ENCODE measurements around the gene KDM3B. TPM values are rescaled to one million over a fixed set of nuclear protein-coding genes. Genes with fewer than 3 reads are reported as not detected.
"Not testable (repeated sequence)": the region's sequence is repeated elsewhere in the genome, so short reads cannot be mapped to it uniquely, and the experiment has no call there.

Gene KDM3B
- total RNA-seq, 1 experiment from 2014 or later, result 89.2 TPM

GRCh38 chr5:138472353-138472752, 119.9 kb downstream of the KDM3B start:
- H3K9me3 Mint-ChIP-seq, result peaks cover 0 to 2% of the 10 kb centered on the region in 2 experiments; a peak in 2 of 5 replicates
- no peak for TF ChIP-seq CTCF (conservative IDR thresholded peaks at IDR 0.05)
- peaks cover 8 to 17% (median 16%) of the 10 kb centered on the region in 3 experiments for H3K36me3 Mint-ChIP-seq (ENCODE audit: insufficient read depth in 1 of 3, low read depth in 3 of 3)

GRCh38 chr5:138473151-138473550, 120.7 kb downstream of the KDM3B start:
- H3K9me3 ChIP-seq (ENCODE audit: control insufficient read depth, low read depth, low read length); H2BK120ac ChIP-seq (ENCODE audit: low read depth, low read length, poor library complexity, severe bottlenecking); H4K5ac ChIP-seq (ENCODE audit: insufficient read length, low read depth, low read length); H3K79me1 ChIP-seq (ENCODE audit: insufficient read depth, low read depth, low read length, poor library complexity, severe bottlenecking); H3K4ac ChIP-seq (ENCODE audit: low read depth, low read length); H3K27ac ChIP-seq (ENCODE audit: insufficient read length, low read depth, low read length); H3T11ph ChIP-seq (ENCODE audit: low read length); H2BK12ac ChIP-seq (ENCODE audit: insufficient read length, low read depth, low read length); H4K8ac ChIP-seq (replicated peaks; ENCODE audit: insufficient read length, low read depth, low read length); H3K18ac ChIP-seq (ENCODE audit: insufficient read length, low read depth, low read length); DNase-seq; H3K27ac Mint-ChIP-seq; H3K4me2 ChIP-seq (ENCODE audit: insufficient read depth, insufficient read length, low read length); H2AK5ac ChIP-seq (ENCODE audit: insufficient read length, low read length); H2AFZ ChIP-seq (ENCODE audit: low read length); H2BK15ac ChIP-seq (ENCODE audit: low read depth, low read length); H2BK20ac ChIP-seq (ENCODE audit: low read depth, low read length, poor library complexity, severe bottlenecking); H3K14ac ChIP-seq (ENCODE audit: insufficient read depth, low read length); H3K36me3 Mint-ChIP-seq (ENCODE audit: insufficient read depth in 1 of 3, low read depth in 3 of 3); H4K20me1 ChIP-seq (ENCODE audit: control insufficient read depth, insufficient read depth, insufficient read length); H3K27me3 ChIP-seq (ENCODE audit: insufficient read depth, low read length); H3K56ac ChIP-seq (ENCODE audit: insufficient read length, low read depth, low read length); H3K9ac ChIP-seq (ENCODE audit: extremely low read depth, insufficient read length, low read length); H2BK5ac ChIP-seq (ENCODE audit: insufficient read length, low read length); H3K9me3 Mint-ChIP-seq; H3K4me1 ChIP-seq (ENCODE audit: insufficient read depth, low read length); H3K23ac ChIP-seq (ENCODE audit: insufficient read length, low read depth, low read length); H4K91ac ChIP-seq (ENCODE audit: insufficient read length, low read depth, low read length); H3K27me3 Mint-ChIP-seq (ENCODE audit: low read depth); H3K23me2 ChIP-seq (ENCODE audit: insufficient read length, low read depth, low read length, poor library complexity, severe bottlenecking); H3K79me2 ChIP-seq (ENCODE audit: insufficient read depth, low read length); H3K4me3 Mint-ChIP-seq: not testable (repeated sequence)
- whole genome bisulfite sequencing (ENCODE audit: extremely low coverage, insufficient read length, low lambda C conversion rate), result no CpG with 5 or more reads among the region's 5 CpGs
- peaks cover 14 to 17% of the 10 kb centered on the region in 2 experiments for H3K4me1 Mint-ChIP-seq

More at GRCh38 chr5:138472353-138472752, 119.9 kb downstream of the KDM3B start:
- Histone ChIP-seq H2AFZ (ENCODE audit: low read length) (peak overlapping the region; percentile 95), H3T11ph (ENCODE audit: low read length) (no peak overlapping the region), H2BK12ac (ENCODE audit: insufficient read length, low read depth, low read length) (no peak overlapping the region), H4K20me1 (ENCODE audit: control insufficient read depth, insufficient read depth, insufficient read length) (no peaks in the 10 kb centered on the region), H2BK5ac (ENCODE audit: insufficient read length, low read length) (no peak overlapping the region), H3K23me2 (ENCODE audit: insufficient read length, low read depth, low read length, poor library complexity, severe bottlenecking) (no peaks in the 10 kb centered on the region), H2AK5ac (ENCODE audit: insufficient read length, low read length) (no peak overlapping the region), H2BK20ac (ENCODE audit: low read depth, low read length, poor library complexity, severe bottlenecking) (no peak overlapping the region), H3K56ac (ENCODE audit: insufficient read length, low read depth, low read length) (no peak overlapping the region), H3K4me1 (ENCODE audit: insufficient read depth, low read length) (0 out of 2 replicates have a peak, but pooled peaks cover 1% of the 10 kb centered on the region), H3K79me2 (ENCODE audit: insufficient read depth, low read length) (no peaks in the 10 kb centered on the region), H3K79me1 (ENCODE audit: insufficient read depth, low read depth, low read length, poor library complexity, severe bottlenecking) (no peaks in the 10 kb centered on the region), H3K18ac (ENCODE audit: insufficient read length, low read depth, low read length) (no peak overlapping the region), H3K4ac (ENCODE audit: low read depth, low read length) (no peak overlapping the region), H3K9me3 (ENCODE audit: control insufficient read depth, low read depth, low read length) (no peaks in the 10 kb centered on the region), H3K14ac (ENCODE audit: insufficient read depth, low read length) (no peak overlapping the region), H4K5ac (ENCODE audit: insufficient read length, low read depth, low read length) (no peak overlapping the region), H2BK120ac (ENCODE audit: low read depth, low read length, poor library complexity, severe bottlenecking) (no peak overlapping the region), H3K23ac (ENCODE audit: insufficient read length, low read depth, low read length) (no peak overlapping the region), H4K8ac (replicated peaks; ENCODE audit: insufficient read length, low read depth, low read length) (no peak overlapping the region), H3K9ac (ENCODE audit: extremely low read depth, insufficient read length, low read length) (no peak overlapping the region), H3K4me2 (ENCODE audit: insufficient read depth, insufficient read length, low read length) (no peak overlapping the region), H3K27ac (ENCODE audit: insufficient read length, low read depth, low read length) (no peak overlapping the region), H4K91ac (ENCODE audit: insufficient read length, low read depth, low read length) (no peak overlapping the region), H2BK15ac (ENCODE audit: low read depth, low read length) (no peak overlapping the region), H3K27me3 (ENCODE audit: insufficient read depth, low read length) (no peaks in the 10 kb centered on the region)
- peak overlapping the region in 1 of 3 experiments; percentile 76; a peak in 3 of 7 replicates for H3K27ac Mint-ChIP-seq
- H3K4me1 Mint-ChIP-seq, result peaks cover 22 to 25% of the 10 kb centered on the region in 2 experiments
- peaks cover 15% of the 10 kb centered on the region for H3K27me3 Mint-ChIP-seq (ENCODE audit: low read depth)
- H3K4me3 Mint-ChIP-seq, result no peak overlapping the region
- WGBS (ENCODE audit: extremely low coverage, insufficient read length, low lambda C conversion rate), result no CpG with 5 or more reads among the region's 6 CpGs
- DNase-seq, result peak; percentile 67
